WTC11 (cell line): Measurements from ENCODE around the gene GGCT. TPM values are rescaled to one million over a fixed set of nuclear protein-coding genes. Genes with fewer than 3 reads are reported as not detected.

ENCODE experiments used
- ATAC-seq: fragments of 200-7000 bp; cut with Tn5 transposase; 2 replicates; pipeline ENCODE4 v1.10.0; 2021; ENCODE audit warnings: mild to moderate bottlenecking, moderate library complexity
- CTCF ChIA-PET: fragments of 300-600 bp; sonication (Branson Sonifier 250); formaldehyde crosslinking; loops from one replicate; lab custom pipeline; 2021; ENCODE audit warnings: antibody characterized with exemption; lab: Charles Lee
- POLR2A ChIA-PET: fragments of 350-600 bp; sonication (Branson Sonifier 250); formaldehyde crosslinking; loops from one replicate; lab custom pipeline; 2021; ENCODE audit warnings: antibody characterized with exemption; lab: Charles Lee
- DNase-seq: peaks from one replicate; pipeline ENCODE4 v3.0.0; 2021; ENCODE audit warnings: low spot score
- H3K27ac Mint-ChIP-seq: 2 replicates; pipeline ENCODE4 v1.8.0; 2021; ENCODE audit warnings: mixed read lengths
- H3K27me3 Mint-ChIP-seq: 2 replicates; pipeline ENCODE4 v1.8.0; 2021; ENCODE audit warnings: low read depth, mild to moderate bottlenecking, moderate library complexity, mixed read lengths
- H3K36me3 Mint-ChIP-seq: 2 replicates; pipeline ENCODE4 v1.8.0; 2021; ENCODE audit warnings: mixed read lengths
- H3K4me1 Mint-ChIP-seq: 2 replicates; pipeline ENCODE4 v1.8.0; 2022; ENCODE audit warnings: mixed read lengths
- H3K4me3 Mint-ChIP-seq: 2 replicates; pipeline ENCODE4 v1.8.0; 2021; ENCODE audit warnings: mild to moderate bottlenecking, moderate library complexity, mixed read lengths
- H3K9me3 Mint-ChIP-seq: 2 replicates; pipeline ENCODE4 v1.8.0; 2021; ENCODE audit warnings: mixed read lengths
- ATF2 ChIP-seq: sonication (generic); formaldehyde crosslinking; IDR thresholded peaks from 2 replicates; pipeline ENCODE4 v1.8.1; 2022; ENCODE audit warnings: low read depth, missing genetic modification reagents, borderline replicate concordance
- CTCF ChIP-seq: fragments of 200-600 bp; IDR thresholded peaks from 2 replicates; pipeline ENCODE4 v1.8.0; 2022; ENCODE audit warnings: antibody characterized with exemption
- EMX1 ChIP-seq: fragments of 250-450 bp; sonication (Bioruptor Pico); IDR thresholded peaks from 2 replicates; pipeline ENCODE4 v1.8.0; 2021; ENCODE audit warnings: mild to moderate bottlenecking
- ESRRA ChIP-seq: sonication (generic); formaldehyde crosslinking; IDR thresholded peaks from 2 replicates; pipeline ENCODE4 v1.8.1; 2022; ENCODE audit warnings: mild to moderate bottlenecking, missing genetic modification reagents, borderline replicate concordance
- GTF2I ChIP-seq: fragments of 250-450 bp; sonication (Bioruptor Pico); conservative IDR thresholded peaks from 2 replicates; pipeline ENCODE4 v1.4.0; 2021; ENCODE audit warnings: mild to moderate bottlenecking
- IRF2 ChIP-seq: sonication (generic); formaldehyde crosslinking; IDR thresholded peaks from 2 replicates; pipeline ENCODE4 v1.8.0; 2022; ENCODE audit warnings: low read depth, missing genetic modification reagents, borderline replicate concordance
- JUN ChIP-seq: sonication (generic); formaldehyde crosslinking; IDR thresholded peaks from 2 replicates; pipeline ENCODE4 v1.8.0; 2023; ENCODE audit warnings: mild to moderate bottlenecking, missing genetic modification reagents
- MXD4 ChIP-seq: fragments of 250-450 bp; sonication (Bioruptor Pico); IDR thresholded peaks from 2 replicates; pipeline ENCODE4 v1.8.0; 2021; ENCODE audit warnings: mild to moderate bottlenecking, moderate library complexity, borderline replicate concordance
- NR1H2 ChIP-seq: sonication (generic); formaldehyde crosslinking; IDR thresholded peaks from 2 replicates; pipeline ENCODE4 v1.9.0; 2021; ENCODE audit warnings: mild to moderate bottlenecking, moderate library complexity, missing genetic modification reagents
- NR3C1 ChIP-seq: sonication (generic); formaldehyde crosslinking; conservative IDR thresholded peaks from 2 replicates; pipeline ENCODE4 v1.8.1; 2023; ENCODE audit warnings: low read depth, mild to moderate bottlenecking, missing genetic modification reagents
- TCF7 ChIP-seq: sonication (generic); formaldehyde crosslinking; IDR thresholded peaks from 2 replicates; pipeline ENCODE4 v1.8.0; 2022; ENCODE audit warnings: mild to moderate bottlenecking, low read depth, missing genetic modification reagents, moderate library complexity
- TP53 ChIP-seq: sonication (generic); formaldehyde crosslinking; IDR thresholded peaks from 2 replicates; pipeline ENCODE4 v1.8.1; 2023; ENCODE audit warnings: mild to moderate bottlenecking, missing genetic modification reagents
- ZNF396 ChIP-seq: fragments of 250-450 bp; sonication (Bioruptor Pico); IDR thresholded peaks from 2 replicates; pipeline ENCODE4 v1.8.0; 2021; ENCODE audit warnings: mild to moderate bottlenecking, moderate library complexity, borderline replicate concordance
- ZNF532 ChIP-seq: fragments of 250-450 bp; sonication (Bioruptor Pico); IDR thresholded peaks from 2 replicates; pipeline ENCODE4 v1.9.0; 2021; ENCODE audit warnings: mild to moderate bottlenecking, borderline replicate concordance
- ZNF671 ChIP-seq: fragments of 250-450 bp; sonication (Bioruptor Pico); IDR thresholded peaks from 2 replicates; pipeline ENCODE4 v1.8.0; 2021; ENCODE audit warnings: mild to moderate bottlenecking
- total RNA-seq: library from RNA; stranded (reverse); gene quantifications from 3 replicates; pipeline ENCODE4 v1.2.3, GENCODE V29; 2021
- TF ChIP-seq, protein P1 (sequence below): sonication (generic); formaldehyde crosslinking; IDR thresholded peaks from 2 replicates; pipeline ENCODE4 v1.8.1; 2022; ENCODE audit warnings: mild to moderate bottlenecking, missing genetic modification reagents, moderate library complexity, borderline replicate concordance
- TF ChIP-seq, protein P2 (sequence below): sonication (generic); formaldehyde crosslinking; IDR thresholded peaks from 2 replicates; pipeline ENCODE4 v1.8.0; 2022; ENCODE audit warnings: mild to moderate bottlenecking, missing genetic modification reagents
- TF ChIP-seq, protein P3 (sequence below): sonication (generic); formaldehyde crosslinking; IDR thresholded peaks from 2 replicates; pipeline ENCODE4 v1.8.1; 2023; ENCODE audit warnings: mild to moderate bottlenecking, missing genetic modification reagents, moderate library complexity
- TF ChIP-seq, protein P4 (sequence below): sonication (generic); formaldehyde crosslinking; IDR thresholded peaks from 2 replicates; pipeline ENCODE4 v1.8.1; 2023; ENCODE audit warnings: mild to moderate bottlenecking, missing genetic modification reagents
- TF ChIP-seq, protein P5 (sequence below): sonication (generic); formaldehyde crosslinking; IDR thresholded peaks from 2 replicates; pipeline ENCODE4 v1.8.0; 2022; ENCODE audit warnings: mild to moderate bottlenecking, missing genetic modification reagents

Gene GGCT
- total RNA-seq, 1 experiment from 2014 or later, result 95.4 TPM

- no peak for TF ChIP-seq ZNF532 (CRISPR knock-in tag)
- no peak for TF ChIP-seq EMX1 (CRISPR knock-in tag)
- TF ChIP-seq JUN (CRISPR knock-in tag), result no peak
- TF ChIP-seq TP53 (CRISPR knock-in tag), result no peak
- TF ChIP-seq, all 79 proteins: peak for 0
Observed at GRCh38 chr7:30514776-30515175, 10.1 kb upstream of the GGCT start (continued).

DNA sequence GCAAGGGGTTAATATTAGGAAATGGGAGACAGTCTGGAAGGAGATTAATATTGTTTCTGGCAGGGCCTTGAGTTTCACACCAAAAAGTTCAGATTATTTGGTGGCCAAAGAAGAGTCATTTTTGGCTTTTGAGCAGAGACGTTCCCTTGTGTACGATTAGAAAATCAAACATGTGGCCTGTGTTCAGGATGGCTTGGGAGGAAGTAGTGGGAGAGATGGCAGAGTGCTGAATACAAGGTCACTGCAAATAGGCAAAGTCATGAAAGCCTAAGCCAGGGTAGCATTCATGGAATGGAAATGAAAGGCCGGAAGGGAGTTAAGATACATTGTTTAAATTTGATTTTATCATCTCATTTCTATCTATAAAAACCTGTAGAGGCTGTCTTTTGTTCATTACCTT, 9.5 kb upstream of the GGCT start:
- H3K27ac Mint-ChIP-seq, result no peak overlapping the region

DNA sequence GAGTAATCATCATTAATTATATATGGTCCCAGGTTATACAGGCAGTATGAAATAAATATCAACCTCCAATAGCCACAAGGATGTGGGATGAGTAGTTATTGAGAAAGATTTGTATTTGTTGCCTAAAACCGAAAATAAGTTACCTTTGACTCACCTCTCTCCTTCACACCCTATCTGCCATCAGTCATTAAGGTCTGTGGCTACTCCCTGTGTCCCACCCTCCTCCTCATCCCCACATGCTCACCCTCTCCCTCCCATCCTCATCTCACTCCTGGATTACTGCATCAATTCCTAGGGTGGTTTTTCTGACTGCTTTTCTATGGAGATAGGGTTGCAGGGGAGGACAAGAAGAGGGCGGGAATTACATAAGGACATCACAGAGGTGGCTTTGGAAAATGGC, 9.1 kb upstream of the GGCT start:
- ChIA-PET POLR2A (no interaction called here), CTCF (interaction anchor here (3.4 kb wide), 1 partner anchor 51 kb away, joined by 37 read pairs; no protein-coding TSS in a partner anchor)
- H3K36me3 Mint-ChIP-seq, result no peaks in the 10 kb centered on the region
- H3K4me3 Mint-ChIP-seq, result no peak overlapping the region
- H3K4me1 Mint-ChIP-seq, result peaks cover 7% of the 10 kb centered on the region
- ATAC-seq (no peak), DNase-seq (no peak)
- H3K9me3 Mint-ChIP-seq, result no peaks in the 10 kb centered on the region
- no peak overlapping the region for H3K27ac Mint-ChIP-seq
- no peaks in the 10 kb centered on the region for H3K27me3 Mint-ChIP-seq
- no peak for TF ChIP-seq ZNF396
- no peak for TF ChIP-seq TCF7 (CRISPR knock-in tag)
- TF ChIP-seq GTF2I (CRISPR knock-in tag), result no peak
- TF ChIP-seq, protein P1, sequence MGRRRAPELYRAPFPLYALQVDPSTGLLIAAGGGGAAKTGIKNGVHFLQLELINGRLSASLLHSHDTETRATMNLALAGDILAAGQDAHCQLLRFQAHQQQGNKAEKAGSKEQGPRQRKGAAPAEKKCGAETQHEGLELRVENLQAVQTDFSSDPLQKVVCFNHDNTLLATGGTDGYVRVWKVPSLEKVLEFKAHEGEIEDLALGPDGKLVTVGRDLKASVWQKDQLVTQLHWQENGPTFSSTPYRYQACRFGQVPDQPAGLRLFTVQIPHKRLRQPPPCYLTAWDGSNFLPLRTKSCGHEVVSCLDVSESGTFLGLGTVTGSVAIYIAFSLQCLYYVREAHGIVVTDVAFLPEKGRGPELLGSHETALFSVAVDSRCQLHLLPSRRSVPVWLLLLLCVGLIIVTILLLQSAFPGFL (CRISPR knock-in tag), result no peak
- TF ChIP-seq, protein P2, sequence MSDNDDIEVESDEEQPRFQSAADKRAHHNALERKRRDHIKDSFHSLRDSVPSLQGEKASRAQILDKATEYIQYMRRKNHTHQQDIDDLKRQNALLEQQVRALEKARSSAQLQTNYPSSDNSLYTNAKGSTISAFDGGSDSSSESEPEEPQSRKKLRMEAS (CRISPR knock-in tag), result no peak
- TF ChIP-seq, protein P3, sequence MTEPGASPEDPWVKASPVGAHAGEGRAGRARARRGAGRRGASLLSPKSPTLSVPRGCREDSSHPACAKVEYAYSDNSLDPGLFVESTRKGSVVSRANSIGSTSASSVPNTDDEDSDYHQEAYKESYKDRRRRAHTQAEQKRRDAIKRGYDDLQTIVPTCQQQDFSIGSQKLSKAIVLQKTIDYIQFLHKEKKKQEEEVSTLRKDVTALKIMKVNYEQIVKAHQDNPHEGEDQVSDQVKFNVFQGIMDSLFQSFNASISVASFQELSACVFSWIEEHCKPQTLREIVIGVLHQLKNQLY (CRISPR knock-in tag), result no peak
- TF ChIP-seq, protein P4, sequence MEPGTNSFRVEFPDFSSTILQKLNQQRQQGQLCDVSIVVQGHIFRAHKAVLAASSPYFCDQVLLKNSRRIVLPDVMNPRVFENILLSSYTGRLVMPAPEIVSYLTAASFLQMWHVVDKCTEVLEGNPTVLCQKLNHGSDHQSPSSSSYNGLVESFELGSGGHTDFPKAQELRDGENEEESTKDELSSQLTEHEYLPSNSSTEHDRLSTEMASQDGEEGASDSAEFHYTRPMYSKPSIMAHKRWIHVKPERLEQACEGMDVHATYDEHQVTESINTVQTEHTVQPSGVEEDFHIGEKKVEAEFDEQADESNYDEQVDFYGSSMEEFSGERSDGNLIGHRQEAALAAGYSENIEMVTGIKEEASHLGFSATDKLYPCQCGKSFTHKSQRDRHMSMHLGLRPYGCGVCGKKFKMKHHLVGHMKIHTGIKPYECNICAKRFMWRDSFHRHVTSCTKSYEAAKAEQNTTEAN (CRISPR knock-in tag), result no peak
- TF ChIP-seq NR1H2 (CRISPR knock-in tag), result no peak
- TF ChIP-seq ATF2 (CRISPR knock-in tag), result no peak

More for the DNA sequence above, 9.5 kb upstream of the GGCT start:
- no peaks in the 10 kb centered on the region for H3K27me3 Mint-ChIP-seq
- no peak overlapping the region for H3K4me3 Mint-ChIP-seq
- peaks cover 7% of the 10 kb centered on the region for H3K4me1 Mint-ChIP-seq
- ChIA-PET POLR2A (no interaction called here), CTCF (no interaction called here)
- no peak for TF ChIP-seq CTCF
- TF ChIP-seq, protein P5, sequence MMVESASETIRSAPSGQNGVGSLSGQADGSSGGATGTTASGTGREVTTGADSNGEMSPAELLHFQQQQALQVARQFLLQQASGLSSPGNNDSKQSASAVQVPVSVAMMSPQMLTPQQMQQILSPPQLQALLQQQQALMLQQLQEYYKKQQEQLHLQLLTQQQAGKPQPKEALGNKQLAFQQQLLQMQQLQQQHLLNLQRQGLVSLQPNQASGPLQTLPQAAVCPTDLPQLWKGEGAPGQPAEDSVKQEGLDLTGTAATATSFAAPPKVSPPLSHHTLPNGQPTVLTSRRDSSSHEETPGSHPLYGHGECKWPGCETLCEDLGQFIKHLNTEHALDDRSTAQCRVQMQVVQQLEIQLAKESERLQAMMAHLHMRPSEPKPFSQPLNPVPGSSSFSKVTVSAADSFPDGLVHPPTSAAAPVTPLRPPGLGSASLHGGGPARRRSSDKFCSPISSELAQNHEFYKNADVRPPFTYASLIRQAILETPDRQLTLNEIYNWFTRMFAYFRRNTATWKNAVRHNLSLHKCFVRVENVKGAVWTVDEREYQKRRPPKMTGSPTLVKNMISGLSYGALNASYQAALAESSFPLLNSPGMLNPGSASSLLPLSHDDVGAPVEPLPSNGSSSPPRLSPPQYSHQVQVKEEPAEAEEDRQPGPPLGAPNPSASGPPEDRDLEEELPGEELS, result no peak
- TF ChIP-seq IRF2 (CRISPR knock-in tag), result no peak
- TF ChIP-seq ESRRA (CRISPR knock-in tag), result no peak
- TF ChIP-seq NR3C1, result no peak
- TF ChIP-seq MXD4, result no peak
- TF ChIP-seq ZNF671 (CRISPR knock-in tag), result no peak
- DNase-seq (no peak), ATAC-seq (no peak)
- no peaks in the 10 kb centered on the region for H3K36me3 Mint-ChIP-seq
- H3K9me3 Mint-ChIP-seq, result no peaks in the 10 kb centered on the region
